Measurements from ENCODE around the gene IQGAP2.
A peak's percentile ranks its signal among the peaks of the same experiment; 100 is the strongest.

IQGAP2 gene

GRCh38 chr5:76441101-76441500 lies 38.0 kb downstream of the IQGAP2 start:
- Histone ChIP-seq H3K9me2 (replicated peaks; ENCODE audit: low read depth, low read length) (no peaks in the 10 kb centered on the region), H2AFZ (ENCODE audit: low read length) (no peak overlapping the region), H4K20me1 (ENCODE audit: insufficient read depth, low read length, poor library complexity, severe bottlenecking) (peaks cover 16% of the 10 kb centered on the region), H3K4me3 (ENCODE audit: low read length, poor library complexity, severe bottlenecking) (no peak overlapping the region), H3K9me3 (ENCODE audit: insufficient read depth, low read depth, low read length) (peaks cover 7% of the 10 kb centered on the region), H3K27me3 (ENCODE audit: insufficient read depth, low read length, poor library complexity, severe bottlenecking) (no peaks in the 10 kb centered on the region), H3K36me3 (ENCODE audit: insufficient read depth, low read length) (peaks cover under 1% of the 10 kb centered on the region; the same call in 1 of the 2 replicates), H3F3A (ENCODE audit: low read depth) (no peaks in the 10 kb centered on the region), H3K79me2 (ENCODE audit: insufficient read depth, low read length) (peaks cover 79% of the 10 kb centered on the region), H3K4me1 (ENCODE audit: insufficient read depth, low read length, poor library complexity, severe bottlenecking) (peaks cover 33% of the 10 kb centered on the region), H3K4me2 (ENCODE audit: low read depth, low read length, poor library complexity, severe bottlenecking) (peak overlapping the region; percentile 51), H3K9ac (ENCODE audit: low read depth, low read length, poor library complexity, severe bottlenecking) (no peak overlapping the region)
- TF ChIP-seq CTCF (conservative IDR thresholded peaks at IDR 0.05; ENCODE audit: low read length) (no peak), EZH2phosphoT487 (IDR thresholded peaks at IDR 0.05; ENCODE audit: borderline replicate concordance) (no peak)

- Histone ChIP-seq H3F3A (ENCODE audit: low read depth) (no peaks in the 10 kb centered on the region), H3K4me2 (ENCODE audit: low read depth, low read length, poor library complexity, severe bottlenecking) (peak overlapping the region; percentile 51), H3K4me1 (ENCODE audit: insufficient read depth, low read length, poor library complexity, severe bottlenecking) (peaks cover 42% of the 10 kb centered on the region), H3K9me3 (ENCODE audit: insufficient read depth, low read depth, low read length) (peaks cover 6% of the 10 kb centered on the region), H3K79me2 (ENCODE audit: insufficient read depth, low read length) (peaks cover 80% of the 10 kb centered on the region), H4K20me1 (ENCODE audit: insufficient read depth, low read length, poor library complexity, severe bottlenecking) (peaks cover 17% of the 10 kb centered on the region), H2AFZ (ENCODE audit: low read length) (no peak overlapping the region), H3K4me3 (ENCODE audit: low read length, poor library complexity, severe bottlenecking) (no peak overlapping the region), H3K9me2 (replicated peaks; ENCODE audit: low read depth, low read length) (no peaks in the 10 kb centered on the region), H3K27me3 (ENCODE audit: insufficient read depth, low read length, poor library complexity, severe bottlenecking) (no peaks in the 10 kb centered on the region), H3K36me3 (ENCODE audit: insufficient read depth, low read length) (peaks cover 8% of the 10 kb centered on the region; the same call in 1 of the 2 replicates), H3K9ac (ENCODE audit: low read depth, low read length, poor library complexity, severe bottlenecking) (no peak overlapping the region)
- TF ChIP-seq EZH2phosphoT487 (IDR thresholded peaks at IDR 0.05; ENCODE audit: borderline replicate concordance) (no peak), CTCF (conservative IDR thresholded peaks at IDR 0.05; ENCODE audit: low read length) (no peak)
Observed at GRCh38 chr5:76441890-76442673, 39.0 kb downstream of the IQGAP2 start.

- Histone ChIP-seq H3K27me3 (ENCODE audit: insufficient read depth, low read length, poor library complexity, severe bottlenecking) (no peaks in the 10 kb centered on the region), H3K79me2 (ENCODE audit: insufficient read depth, low read length) (peaks cover 81% of the 10 kb centered on the region), H3K9ac (ENCODE audit: low read depth, low read length, poor library complexity, severe bottlenecking) (no peak overlapping the region), H3K4me3 (ENCODE audit: low read length, poor library complexity, severe bottlenecking) (no peak overlapping the region), H3F3A (ENCODE audit: low read depth) (no peaks in the 10 kb centered on the region), H4K20me1 (ENCODE audit: insufficient read depth, low read length, poor library complexity, severe bottlenecking) (peaks cover 17% of the 10 kb centered on the region), H3K36me3 (ENCODE audit: insufficient read depth, low read length) (peaks cover 12% of the 10 kb centered on the region), H3K9me3 (ENCODE audit: insufficient read depth, low read depth, low read length) (peaks cover 6% of the 10 kb centered on the region), H3K9me2 (replicated peaks; ENCODE audit: low read depth, low read length) (no peaks in the 10 kb centered on the region), H2AFZ (ENCODE audit: low read length) (no peak overlapping the region), H3K4me1 (ENCODE audit: insufficient read depth, low read length, poor library complexity, severe bottlenecking) (peaks cover 42% of the 10 kb centered on the region), H3K4me2 (ENCODE audit: low read depth, low read length, poor library complexity, severe bottlenecking) (no peak overlapping the region)
- no peak for TF ChIP-seq CTCF (conservative IDR thresholded peaks at IDR 0.05; ENCODE audit: low read length)
- TF ChIP-seq EZH2phosphoT487 (IDR thresholded peaks at IDR 0.05; ENCODE audit: borderline replicate concordance) = no peak
Observed at GRCh38 chr5:76443066-76443800, 40.1 kb downstream of the IQGAP2 start.
